CD1c-positive myeloid dendritic cell (primary cell): ENCODE data around the gene RASA3.
A peak's percentile ranks its signal among the peaks of the same experiment; 100 is the strongest.

Experiments used
- DNase-seq: peaks from one replicate; pipeline ENCODE4 v3.0.0-alpha.2; 2016; ENCODE audit errors: extremely low spot score

RASA3 gene

DNA sequence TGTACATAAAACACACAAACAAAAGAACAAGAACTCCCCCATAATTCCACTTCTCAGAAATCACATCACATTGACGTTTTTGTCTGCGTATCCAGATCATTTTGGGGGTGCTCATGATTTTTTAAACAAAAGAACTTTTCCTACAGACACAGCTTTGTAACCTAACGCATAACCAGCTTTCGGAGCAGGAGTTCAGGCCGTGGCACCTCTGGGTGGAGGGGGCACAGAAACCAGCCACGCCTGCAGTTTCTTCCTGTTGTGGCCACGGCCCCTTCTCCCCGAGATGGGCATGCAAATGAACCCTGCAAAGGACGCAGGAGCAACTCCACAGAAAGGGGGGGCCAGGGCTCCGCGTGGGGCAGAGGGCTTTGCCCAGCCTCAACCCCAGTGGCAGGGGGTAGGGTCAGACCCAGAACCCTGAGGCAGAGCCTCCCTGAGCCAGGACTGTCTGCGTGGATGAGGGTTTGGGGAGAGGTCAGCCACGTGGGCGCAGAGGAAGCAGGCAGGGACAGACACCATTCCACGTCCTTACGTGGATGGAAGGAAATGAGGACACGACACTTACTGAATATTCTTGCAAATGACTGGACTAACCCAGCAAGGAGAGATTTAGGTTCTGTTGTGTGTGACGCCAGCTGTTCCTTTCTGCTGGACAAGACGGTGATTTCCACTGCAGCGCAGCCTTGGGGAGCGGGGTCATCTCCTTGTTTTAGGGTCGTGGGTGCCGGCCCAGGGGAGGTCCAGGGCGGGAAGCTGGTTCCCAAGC is 64.4 kb downstream of the RASA3 start:
- DNase-seq = peak; percentile 48

DNA sequence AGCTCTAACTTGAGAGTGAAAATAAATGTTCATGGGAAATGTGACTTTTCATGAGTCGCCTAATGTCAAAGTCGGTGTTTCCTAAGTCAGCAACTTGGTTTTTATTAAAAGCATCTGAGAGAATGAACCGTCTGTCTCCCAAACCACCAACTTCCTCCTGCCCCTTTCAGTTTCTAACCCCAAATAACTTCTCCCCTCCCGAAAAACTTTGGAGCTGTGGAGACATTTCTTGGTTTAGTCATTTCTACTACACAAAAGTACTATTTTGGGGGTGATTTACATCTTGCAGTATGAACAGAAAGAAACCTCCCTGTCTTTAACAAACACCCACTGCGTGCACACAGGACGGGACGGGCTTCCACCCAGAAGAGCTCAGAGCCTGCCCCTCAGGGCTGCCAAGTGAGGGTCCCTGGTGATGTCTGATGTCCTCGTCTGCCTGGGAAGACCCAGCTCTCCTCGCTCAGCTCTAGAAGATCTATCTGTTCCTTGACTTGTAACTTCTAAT is 65.0 kb downstream of the RASA3 start:
- DNase-seq = peak; percentile 78

DNA sequence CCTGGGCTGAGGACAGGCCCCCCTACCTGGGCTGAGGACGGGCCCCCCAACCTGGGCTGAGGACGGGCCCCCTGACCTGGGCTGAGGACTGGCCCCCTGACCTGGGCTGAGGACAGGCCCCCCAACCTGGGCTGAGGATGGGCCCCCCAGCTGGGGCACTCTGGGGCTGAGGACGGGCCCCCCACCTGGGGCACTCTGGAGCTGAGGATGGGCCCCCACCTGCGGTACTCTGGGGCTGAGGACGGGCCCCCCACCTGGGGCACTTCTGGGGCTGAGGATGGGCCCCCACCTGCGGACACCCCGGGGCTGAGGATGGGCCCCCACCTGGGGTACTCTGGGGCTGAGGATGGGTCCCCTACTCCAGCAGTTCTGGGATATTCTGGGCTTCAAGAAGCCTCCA is 65.5 kb downstream of the RASA3 start:
- DNase-seq = no peak

DNA sequence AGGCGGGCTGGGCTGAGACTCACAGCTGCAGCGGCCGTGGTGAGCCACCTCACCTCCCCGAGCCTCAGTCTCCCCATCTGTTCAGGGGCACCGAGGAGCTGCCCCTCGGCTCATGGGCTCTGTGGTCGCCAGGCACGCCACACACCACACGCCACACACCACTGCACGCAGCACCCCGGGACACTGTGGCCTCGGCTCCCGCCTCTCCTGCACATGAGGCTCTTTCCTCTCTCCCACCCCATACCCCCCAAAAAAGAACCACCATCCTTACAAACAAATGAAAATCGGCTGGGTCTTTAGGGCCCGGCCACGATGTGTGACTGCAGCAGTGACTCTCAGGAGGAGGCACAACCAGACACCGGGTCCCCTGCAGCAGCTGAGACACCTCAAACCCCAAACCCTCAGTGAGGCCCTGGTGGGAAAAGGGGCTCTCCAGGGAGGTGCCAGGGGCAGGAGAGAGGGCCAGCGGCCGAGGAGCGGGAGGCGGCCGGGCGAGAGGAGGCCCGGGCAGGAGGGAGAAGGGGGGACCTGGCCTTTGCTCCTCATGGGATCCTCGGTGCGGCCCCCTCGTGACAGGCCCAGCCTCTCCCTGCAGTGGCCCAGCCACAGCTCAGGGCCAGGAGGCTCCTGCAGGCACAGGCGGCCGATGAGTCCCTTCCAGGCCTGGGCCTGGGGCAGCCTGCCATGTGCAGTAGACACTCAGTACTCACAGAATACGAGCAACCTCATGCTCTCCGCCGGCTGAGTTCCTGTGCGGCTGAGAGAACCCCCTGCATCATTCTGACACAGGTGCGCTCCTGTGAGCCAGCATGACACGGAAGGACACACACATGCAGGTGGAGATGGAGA is 66.3 kb downstream of the RASA3 start:
- no peak for DNase-seq

DNA sequence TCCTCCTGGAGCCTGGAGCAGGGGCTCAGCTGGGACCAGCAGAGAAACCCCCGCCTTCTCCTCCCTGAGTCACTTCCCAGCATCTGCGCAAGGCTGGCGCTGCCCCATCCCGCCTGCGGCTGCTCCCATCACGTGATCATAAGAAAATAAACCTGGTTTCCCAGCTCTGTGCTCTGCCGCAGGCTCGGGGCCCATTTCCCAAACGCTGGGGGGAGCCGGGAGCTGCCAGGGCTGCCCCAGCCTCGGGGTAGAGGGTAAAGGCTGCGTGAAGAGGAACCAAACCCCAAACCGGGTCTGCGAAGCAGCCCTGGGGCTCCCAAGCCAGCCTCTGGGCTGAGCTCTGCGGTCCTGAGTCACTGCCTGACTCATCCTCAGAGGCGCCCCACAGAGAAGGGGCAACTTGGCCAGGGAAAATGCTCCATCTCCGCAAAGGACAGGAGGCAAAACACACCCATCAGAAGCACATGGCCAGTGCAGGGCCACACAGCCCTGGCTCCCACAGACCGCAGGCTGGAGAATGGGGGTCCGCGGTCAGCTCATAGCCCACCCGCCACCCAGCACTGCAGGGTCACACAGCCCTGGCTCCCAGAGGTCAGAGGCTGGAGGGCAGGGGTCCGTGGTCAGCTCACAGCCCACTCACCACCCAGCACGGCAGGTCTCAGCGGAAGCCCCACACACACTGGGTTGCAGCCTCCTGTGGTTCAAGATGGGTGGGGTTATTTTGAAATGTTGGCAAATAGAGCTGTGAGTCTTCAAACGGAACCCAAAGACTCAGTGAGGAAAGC is 67.1 kb downstream of the RASA3 start:
- peak; percentile 92 for DNase-seq

DNA sequence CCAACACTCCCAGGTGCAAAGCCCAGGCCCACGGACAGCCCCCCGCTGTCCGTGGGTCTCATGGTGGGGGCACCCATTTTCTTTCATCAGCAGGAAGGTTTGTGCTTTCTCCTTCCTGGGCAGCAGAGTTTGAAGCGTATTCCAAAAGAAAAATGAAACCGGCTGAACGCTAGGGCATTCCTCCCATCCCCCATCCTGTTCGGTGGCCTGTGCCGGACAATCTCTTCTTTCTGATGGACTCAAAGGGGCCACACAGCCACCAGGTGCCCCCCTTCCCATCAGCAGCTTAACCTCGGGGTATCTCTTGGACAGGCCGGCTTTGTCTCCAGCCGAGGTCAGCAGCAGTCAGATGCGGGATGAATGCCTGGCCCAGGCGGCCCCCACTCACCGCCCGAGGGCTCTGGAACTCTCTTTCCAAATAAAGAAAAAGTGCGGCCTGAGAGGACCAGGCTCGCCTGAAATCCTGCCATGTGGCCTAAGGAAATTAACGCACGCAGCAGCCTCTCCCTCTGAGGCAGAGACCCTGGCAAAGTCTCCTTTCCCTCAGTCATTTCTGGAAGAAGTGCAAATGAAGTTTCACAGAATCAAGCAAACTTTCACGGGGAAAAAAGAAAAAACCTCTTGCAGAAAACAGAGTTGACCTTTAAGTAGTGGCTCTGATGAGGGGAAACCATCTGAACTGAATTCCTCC is 67.8 kb downstream of the RASA3 start:
- no peak for DNase-seq

DNA sequence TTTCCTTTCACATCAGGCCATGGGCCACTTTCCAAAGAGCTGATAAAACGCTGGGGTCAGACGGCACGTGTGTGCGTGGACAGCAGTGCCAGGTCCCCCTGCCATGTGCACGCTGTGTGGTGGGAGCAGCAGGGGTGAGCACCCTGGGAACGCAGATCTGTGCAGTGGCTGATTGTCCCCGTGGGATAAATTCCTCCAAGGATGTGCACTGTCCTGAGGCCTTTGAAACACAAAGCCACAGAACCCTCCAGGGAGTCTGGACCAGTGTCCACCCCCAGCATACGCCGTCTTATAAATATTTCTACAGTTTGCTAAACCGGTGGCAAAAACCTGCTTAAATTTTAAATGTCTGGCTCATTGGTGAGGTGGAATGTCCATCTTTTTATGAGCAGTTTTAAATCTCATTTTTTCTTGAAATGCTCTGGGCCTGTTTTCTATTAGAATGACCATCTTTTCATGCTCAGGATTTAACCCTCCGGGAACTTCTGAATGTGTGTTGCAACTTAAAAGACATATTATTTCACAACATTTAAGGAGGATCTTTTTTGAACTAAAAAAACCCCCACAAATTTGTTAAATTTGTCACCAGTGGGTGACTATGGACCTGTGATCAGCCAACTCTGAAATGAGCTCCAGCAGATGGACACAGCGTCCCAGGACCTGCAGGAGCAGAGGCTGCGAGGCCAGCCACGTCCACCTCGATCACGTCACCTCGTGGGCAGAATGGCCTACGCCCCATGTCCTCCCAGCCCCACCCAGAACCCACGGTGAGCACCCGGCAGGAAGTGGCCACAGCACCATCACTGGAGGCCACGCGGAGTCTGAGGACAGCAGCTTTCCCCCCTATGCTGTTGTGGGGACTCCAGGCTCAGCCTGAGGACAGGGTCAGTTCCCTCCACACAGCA is 68.6 kb downstream of the RASA3 start:
- peak; percentile 78 for DNase-seq

DNA sequence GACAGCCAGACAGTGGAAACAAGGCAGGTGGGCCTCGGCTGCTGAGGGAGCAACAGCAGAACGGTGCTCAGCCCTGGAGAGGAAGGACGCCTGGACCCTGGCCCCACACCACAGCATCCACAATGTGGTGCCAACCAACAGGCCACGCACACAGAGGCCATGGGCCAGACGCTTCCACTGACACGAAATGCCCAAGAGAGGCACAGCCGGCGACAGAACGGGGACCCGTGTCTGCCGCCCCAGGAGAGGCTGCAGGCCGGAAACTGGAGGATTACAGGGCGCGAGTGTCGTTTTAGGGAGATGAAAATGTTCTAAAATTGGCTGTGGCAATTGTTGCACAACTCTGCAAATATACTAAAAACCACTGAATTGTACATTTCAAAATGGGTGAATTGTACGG is 69.7 kb downstream of the RASA3 start:
- DNase-seq = peak; percentile 31

DNA sequence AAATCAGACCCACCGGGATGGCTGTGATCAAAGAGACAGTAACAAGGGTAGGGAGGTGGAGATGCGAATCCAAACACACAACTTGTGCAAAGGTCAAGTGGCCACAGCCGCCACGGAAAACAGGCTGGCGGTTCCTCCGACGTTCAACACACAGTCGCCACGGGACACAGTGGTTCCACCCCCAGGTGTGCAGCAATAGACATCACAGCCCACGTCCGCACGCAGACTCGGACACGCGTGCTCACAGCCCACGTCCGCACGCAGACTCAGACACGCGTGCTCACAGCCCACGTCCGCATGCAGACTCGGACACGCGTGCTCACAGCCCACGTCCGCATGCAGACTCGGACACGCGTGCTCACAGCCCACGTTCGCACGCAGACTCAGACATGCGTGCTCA is 70.1 kb downstream of the RASA3 start:
- no peak for DNase-seq

DNA sequence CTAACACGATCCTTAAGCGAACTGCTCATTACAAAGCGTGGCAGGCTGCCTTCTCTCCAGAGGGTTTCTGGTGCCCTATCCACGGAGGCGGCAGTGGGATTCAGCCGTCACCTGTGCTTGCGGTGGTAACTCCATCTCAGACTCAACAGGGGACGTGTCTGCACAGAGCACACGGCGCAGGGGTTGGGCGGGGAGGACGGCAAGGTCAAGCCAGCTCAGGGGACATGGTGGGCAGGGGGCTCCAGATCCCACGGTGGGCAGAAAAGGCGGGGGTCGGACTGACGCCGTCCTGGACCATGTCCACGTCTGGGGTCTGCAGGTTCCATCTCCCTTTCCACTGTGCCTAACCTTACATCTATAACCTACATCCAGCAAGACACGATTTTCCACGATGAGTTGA is 70.7 kb downstream of the RASA3 start:
- DNase-seq = no peak

DNA sequence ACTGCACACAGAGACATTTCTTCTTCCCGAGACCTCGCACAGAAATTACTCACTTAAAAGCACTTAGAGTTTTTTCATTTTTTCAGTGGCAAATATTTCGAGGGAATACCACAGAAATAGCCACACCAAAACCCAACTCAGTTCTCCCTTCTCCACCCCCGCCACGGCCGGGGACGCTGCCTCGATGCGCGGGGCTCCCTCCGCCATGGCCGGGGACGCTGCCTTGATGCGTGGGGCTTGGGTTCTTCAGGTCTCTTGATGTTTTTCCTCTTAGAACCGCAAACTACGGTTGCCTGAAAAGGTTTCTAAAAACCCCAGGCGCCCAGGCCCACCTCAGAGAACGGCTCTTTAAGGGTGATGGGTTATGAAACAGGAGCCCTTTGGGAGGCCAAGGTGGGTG is 71.4 kb downstream of the RASA3 start:
- no peak for DNase-seq

DNA sequence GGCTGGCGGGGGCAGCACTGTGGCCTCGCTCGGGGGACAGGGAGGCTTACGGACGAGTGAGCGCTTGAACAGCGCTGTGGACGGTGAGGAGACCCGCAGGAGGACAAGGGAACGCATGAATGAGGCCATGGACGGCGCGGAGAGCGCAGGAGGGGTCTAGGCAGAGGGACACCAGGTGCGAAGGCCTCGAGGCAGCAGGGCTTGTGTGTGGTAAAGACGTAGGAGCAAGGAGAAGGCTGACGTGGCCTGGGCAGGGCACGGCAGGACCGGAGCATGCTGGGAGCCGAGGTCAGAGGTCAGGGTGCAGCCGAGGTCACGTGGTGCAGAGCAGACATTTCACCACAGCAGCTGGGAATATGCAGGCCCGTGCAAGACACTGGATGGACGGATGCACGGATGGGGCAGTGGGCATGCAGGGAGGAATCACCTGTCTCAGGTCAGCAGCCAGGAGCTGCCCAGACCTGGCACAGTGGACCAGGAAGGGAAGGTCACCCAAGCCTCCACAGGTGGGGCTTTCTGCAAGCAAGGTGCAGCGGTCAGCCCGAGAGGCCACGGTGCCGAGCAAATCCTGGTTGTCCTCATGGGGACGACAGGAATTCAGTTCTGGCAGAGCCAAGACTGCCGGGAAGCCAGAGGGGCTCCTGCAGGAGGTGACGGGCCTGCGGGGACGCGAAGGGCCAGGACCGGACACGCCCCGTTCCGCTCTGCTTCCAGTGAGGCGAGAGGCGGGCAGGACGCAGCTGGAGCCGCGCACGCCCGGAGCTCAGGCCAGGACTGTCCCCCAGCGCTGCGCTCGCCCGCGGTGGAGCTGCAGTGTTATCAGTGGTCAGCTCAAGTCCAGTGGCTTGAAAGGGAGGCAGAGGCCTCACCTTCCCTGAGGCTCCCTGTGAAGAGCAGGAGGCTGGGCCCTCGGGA is 72.2 kb downstream of the RASA3 start:
- DNase-seq = no peak

DNA sequence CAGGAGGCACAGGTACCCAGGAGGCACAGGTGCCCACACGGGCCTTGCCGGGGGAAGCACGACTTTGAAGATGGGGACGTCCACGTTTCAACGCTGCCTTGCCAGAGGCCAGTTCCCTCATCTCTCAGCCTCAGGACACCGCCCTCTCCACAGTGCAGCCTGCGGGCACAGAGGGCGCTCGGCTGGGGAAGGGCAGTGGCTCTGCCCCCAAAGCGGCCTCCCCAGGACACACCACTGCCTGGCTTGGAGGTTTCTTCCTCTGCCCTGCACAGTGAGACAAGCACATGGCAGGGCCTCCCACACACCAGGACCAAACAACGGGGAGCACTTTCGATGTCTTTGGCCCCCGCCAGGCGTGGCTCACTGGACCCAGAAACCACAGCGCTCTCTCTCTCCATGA is 73.0 kb downstream of the RASA3 start:
- no peak for DNase-seq

DNA sequence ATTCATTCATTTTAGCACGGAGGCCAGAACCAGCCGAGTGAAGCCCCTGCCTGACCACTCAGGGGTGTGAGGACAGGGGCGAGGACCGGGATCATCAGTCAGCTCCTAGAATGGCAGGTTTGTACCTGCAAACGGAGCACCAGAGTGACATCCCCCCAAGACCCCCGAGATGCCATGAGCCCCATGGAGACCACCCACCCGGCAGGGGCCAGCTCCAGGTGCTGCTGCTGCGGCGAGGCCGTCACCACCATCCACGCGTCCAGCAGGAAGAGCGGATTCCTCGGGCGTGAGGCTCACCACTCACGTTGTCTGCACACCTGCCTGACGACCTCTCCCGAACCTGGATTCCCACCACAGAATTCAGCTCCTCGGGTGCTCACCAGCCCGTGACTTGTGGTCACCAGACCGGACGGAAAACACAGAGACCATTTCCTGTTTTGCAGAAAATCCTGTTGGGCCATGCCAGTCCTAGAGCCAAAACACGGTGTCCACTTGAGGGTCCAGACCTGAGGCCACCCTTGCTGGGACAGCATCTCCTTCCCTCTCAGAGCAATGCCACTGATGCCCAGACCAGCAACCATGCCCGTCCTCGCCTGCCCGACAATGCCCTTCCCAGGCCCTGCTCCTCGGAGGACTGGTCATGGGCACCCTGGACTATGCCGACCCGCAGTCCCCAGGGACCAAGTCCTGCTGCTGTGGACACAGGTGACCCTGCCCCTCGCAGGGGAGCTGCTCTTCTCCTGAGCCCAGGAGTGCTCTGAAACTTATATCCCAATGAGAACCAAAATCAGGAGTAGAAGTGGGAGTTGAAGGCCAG is 74.2 kb downstream of the RASA3 start:
- DNase-seq = peak; percentile 29

DNA sequence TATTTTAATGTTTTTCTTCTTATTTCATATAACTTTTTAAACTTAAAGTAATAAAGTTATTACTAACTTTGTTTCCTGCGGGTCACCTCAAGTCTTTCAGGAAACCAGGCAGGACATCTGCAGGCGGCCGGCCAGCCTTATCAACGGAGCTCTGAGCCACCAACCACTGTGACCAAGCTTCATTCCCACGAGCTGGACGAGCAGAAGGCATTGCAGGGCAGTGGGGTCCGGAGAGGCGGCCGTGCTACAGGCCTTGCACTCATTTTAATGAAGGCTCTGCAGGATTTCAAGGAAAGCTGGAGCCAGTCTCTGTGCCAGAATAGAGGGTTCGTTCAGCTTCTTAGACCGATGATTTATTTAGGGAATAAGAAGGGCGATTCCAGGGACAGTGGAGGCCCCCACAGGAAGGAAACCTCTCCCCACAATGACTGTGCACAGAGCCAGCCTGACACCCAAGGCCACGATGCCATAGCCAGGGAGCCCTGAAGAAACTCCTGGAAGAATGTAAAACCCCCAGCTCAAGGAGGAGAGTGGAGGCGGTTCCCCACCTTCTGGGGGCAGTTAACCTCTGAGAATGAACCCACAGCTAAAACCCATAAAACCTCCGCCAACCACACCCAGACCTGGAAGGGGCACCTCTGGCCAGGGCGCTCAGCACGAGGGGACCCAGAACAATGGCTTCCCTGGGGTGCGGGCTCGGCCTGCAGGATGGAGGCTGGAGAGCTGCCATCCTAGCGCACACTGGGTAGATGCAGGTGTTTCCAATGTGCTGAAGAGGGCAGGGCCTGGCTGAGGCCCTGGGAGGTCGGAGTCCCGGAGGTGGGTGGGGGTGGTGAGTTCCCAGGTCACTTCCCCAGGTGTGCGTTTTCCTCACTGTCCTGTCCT is 75.0 kb downstream of the RASA3 start:
- DNase-seq = no peak

DNA sequence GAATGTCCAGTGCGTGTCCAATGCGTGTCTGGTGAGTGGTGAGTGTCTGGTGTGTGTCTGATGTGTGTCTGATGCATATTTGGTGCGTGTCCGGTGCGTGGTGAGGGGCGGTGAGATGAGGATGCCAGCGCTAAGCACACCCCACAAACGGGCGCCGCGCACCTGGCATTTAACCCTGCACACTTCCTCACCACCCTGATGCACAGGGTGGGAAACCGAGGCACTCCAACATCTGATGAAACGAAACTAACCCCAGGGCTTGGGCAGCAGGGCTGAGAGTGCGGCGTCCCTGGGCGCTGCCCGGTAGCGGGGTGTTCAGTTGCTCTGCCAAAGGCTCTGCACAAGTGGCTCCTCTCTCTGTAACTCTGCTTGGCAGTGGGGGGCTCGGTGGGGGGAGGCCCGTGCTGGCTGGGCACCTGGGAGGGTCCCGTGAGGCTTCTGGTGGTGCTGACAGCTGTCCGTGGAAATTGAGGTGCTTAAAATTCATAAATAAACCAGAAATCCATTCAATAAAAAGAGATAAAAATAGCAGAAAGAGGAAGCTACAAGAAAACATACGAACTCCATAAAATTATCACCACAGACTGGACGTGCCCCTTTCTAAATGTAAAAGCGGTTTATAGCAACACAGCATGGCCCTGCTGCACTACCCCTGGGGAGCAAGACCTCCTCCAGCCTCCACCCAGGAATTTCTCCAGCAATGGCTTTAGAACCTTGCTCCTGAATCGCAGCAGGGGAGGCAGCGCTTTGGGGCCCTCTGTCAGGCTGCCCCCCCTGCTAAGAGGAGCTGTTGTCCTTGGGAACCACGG is 76.0 kb downstream of the RASA3 start:
- DNase-seq = no peak

DNA sequence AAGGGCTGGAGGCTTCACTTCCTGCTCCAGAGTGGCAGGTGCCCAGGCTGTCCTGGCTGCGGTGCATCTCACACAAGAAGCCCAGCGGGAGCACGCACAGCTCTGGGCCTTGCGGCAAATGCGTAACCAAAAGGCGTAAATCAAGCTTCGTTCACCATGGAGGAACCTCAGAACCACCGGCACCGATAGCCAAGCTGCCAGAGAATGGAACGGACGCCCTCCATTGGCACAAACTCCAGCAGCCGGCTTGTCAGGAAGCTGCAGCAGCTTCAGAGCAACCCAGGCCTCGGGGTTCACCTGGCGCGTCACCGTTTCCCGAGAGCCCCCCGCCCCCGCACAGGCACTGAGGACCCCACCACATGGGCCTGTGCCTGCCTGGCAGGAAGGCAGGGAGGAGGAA is 76.7 kb downstream of the RASA3 start:
- DNase-seq = no peak
